ENCODE data around the gene NOVA2.
"Not testable (repeated sequence)": the region's sequence is repeated elsewhere in the genome, so short reads cannot be mapped to it uniquely, and the experiment has no call there.

The NOVA2 gene

DNA sequence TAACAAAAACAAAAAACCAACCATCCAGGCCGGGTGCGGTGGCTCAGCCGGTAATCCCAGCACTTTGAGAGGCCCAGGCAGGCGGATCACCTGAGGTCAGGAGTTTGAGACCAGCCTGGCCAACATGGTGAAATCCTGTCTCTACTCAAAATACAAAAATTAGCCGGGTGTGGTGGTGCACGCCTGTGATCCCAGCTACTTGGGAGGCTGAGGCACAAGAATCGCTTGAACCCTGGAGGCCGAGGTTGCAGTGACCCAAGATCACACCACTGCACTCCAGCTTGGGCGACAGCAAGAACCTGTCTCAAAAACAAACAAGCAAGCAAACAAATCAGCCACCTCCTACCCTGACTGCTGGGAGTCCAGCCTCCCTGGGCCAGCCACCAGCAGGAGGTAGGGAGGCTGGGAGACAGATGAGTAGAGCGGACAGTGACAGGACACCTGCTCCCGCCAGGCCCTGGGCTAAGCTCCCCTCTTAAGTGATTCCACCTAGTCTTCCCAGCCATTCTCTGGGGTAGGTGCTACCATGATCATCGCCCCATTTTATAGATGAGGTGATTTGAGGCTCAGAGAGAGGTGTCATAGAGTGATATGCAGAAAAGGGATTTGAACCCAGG is 77.6 kb downstream of the NOVA2 start:
- DNase-seq (ENCODE audit: low read depth in 3 of 3): not testable (repeated sequence)

DNA sequence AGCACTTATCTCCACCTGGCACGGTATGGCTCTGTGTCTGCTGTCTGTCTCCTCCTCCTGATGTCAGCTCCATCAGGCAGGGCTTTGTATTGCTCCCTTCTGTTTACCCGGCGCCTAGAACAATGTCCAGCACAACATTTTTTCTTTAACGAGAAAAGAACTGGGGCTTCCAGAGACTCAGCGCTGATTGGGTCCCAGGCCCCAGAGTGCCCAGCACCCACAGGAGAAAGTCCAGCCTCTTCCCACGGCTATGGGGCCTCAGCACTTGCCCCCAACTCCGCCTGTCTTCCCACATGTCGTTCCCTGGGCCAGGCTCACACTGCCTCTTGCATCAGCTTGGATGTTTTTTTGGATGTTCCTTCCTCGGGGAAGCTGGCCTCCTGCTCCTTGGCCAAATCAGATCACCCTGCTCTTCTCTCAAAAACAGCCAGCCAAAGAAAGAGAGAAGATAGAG is 78.1 kb downstream of the NOVA2 start:
- DNase-seq (ENCODE audit: low read depth in 3 of 3): no peak

DNA sequence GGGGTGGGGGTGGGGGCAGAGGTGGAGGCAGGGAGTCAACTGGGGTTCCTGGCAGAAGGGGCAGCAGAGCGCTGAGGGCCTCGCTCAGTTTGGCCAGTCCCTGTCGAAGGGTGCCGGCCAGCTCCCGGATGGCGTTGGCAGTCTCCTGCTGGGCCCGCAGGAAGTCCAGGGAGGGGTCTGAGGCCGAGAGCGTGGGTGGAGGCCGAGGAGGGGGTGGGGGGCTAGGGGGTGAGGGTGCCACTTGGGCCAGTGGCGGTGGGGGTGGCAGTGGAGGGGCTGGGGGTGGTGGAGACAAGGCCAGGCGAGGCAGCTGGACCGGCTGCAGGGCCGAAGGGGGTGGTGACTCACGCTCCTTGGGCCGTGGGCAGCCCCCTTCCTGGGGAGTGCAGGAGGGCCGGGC is 82.8 kb downstream of the NOVA2 start:
- DNase-seq (ENCODE audit: low read depth in 3 of 3): no peak

DNA sequence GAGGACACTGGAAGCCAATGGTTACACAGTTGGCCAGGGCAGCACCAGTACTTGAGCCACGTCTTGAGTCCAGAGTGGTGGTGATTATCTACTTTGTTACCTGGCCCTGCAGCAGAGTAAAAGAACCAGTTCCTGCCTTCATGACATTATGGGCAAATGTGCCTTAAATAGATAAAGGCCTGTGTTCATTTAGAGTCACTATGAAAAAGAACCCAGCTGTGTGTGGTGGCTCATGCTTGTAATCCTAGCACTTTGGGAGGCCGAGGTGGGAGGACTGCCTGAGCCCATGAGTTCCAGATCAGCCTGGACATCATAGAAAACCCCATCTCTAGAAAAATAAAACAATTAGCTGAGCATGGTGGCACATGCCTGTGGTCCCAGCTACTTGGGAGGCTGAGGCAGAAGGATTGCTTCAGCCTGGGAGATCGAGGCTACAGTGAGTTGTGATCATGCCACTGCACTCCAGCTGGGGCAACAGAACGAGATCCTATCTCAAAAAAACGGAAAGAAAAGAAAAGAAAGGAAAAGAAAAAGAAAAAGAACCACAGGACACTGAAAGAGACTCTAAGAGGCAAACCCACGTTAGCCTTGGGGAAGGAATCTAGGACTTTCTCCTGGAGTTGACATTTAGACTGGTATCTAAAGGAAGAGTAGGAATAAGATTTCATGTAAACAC is 84.3 kb downstream of the NOVA2 start:
- DNase-seq (ENCODE audit: low read depth in 3 of 3): no peak

DNA sequence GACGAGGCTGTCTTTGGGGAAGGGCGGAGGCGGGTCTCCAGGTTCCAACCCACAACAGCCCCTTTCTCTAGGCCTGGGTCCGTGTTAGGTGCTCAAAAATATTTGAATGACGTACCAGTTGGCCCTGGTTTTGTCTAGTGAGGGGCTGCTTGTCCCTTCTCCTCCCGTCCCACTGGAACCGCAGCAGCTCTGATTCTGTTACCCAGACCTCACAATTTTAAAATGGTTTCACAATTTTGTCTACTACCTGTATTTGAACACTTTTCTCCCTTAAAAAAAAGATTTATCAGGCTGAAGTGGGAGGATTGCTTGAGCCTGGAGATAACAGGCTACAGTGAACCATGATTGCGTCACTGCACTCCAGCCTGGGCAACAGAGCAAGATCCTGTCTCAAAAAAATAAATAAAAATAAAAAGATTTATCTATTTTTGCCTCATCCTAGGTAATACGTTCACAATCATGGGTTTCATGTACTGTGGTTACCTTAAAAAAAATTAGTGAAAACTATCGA is 86.4 kb downstream of the NOVA2 start:
- DNase-seq (ENCODE audit: low read depth in 3 of 3): no peak

DNA sequence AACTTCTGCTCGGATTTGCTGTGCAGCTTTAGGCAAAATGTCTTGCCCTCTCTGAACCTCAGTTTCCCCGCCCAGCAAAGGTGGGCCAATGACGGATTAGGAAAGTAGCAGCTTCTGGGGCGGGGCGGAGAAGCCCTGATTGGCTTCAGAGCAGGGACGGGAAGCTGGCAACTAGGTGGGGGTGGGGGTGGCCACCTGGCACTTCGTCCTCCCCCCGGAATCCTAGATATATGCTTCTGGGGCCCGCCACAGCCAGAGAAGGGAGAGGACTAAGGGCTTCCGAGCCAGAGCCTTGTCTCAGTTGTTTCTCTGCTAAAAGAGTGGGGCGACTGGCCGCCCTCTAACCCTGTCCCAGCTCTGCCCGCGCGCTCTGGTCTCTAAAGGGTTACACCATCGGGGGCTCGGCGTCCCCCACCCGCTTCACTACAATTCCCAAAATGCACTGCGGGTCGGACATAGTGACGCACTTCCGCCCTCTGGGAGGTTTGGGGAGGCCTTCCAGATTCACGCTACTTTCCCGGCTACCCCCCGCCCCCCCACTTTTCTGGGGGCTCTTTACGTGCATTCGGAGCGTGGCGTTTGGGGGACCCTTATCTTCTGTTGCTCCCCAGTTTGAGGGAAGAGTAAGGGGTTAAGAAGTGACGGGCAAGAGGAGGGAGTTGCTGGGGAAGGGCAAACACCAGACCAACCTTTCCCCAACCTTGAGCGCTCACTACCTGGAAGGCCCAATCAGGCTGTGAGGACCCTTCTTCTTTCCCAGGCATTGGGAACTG is 87.1 kb downstream of the NOVA2 start:
- DNase-seq (ENCODE audit: low read depth in 3 of 3): peak; percentile 76 to 88 (median 83)

DNA sequence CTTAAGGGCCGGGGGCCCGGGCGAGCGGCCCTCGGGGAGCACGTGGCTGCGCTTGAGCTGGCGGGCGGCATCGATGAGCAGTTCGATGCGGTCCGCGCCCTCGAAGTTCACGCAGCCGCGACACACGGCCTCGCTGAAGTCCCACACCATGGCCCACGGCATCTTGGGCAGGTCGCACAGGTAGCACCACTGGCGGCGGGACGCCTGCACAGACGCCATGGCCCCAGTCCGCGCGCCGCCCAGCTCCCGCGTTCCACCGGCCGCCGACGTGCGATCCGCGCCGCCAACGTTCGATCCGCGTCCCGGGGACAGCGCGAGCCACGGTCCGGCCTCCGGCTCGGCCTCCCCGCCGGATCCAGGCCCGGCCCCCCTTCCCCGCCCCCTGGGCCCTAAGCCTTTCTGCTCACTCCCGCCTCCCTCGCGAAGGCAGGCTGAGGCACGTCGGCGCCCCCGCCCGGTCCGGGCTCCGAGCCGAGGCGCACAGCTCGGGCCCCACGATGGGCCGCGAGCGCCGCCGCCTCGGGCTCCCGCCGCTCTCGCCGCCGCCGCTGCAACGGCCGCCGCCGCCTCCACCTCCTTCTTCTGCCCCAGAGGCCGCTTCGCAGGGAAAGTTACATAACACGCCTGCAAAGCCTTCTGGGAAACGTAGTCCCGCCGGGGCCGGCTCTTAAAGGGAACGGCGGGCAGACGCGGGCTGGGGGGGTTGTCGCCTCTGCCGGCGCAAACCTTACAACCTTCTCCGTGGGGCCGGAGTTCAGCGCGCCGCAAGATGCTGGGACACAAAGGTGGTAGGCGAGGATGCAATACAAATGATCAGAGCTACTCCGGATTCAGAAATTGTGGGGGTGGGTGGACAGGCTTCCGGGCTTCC is 87.9 kb downstream of the NOVA2 start, which contains the start of gene IRF2BP1:
Gene IRF2BP1 (minus strand): TSS at position 586 of the 871 bp plus-strand sequence. CDS start 367 bp downstream, at position 219.
- DNase-seq (ENCODE audit: low read depth in 3 of 3): peak; percentile 74 to 86 (median 86)

DNA sequence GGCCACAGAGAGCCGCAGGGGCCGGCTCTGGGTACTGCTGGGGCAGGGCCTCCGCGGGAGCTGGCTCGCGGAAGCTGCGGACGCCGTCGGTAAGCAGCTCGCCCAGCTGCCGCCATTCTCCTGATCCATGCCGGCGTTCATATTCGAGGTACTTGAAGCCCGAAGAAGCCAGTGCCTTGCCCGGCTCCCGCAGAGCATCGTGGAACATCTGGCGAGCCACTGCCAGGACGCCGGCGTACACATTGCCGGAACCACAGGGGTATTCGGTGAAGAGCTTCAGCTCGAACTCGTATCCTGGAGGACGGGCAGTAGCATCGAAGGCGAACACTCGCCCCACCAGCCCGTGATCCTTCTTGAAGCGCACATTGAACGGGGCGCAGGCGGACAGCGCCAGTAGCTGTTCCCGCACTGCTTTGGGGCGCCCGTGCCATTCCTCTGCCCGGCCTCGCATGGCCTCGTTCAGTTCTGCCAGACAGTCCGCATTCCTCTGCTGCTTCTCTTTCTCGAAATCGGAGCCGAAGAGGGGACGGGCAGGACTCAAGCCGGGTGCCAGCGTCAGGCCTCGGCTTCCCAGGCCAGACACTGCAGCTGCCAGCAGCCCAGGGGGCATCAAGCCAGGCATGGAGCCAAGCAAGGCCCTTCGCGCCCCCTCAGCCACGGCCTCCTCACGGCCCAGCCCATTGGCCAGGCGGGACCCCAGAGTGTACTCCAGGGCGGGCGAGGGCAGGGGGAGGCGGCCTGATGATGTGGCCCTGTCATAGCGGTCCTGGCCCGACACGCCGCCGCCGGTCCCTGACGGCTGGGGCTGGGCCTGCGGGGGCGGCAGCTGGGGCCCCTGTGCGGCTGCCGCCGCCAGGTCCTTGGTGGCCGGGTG is 88.7 kb downstream of the NOVA2 start:
- DNase-seq (ENCODE audit: low read depth in 3 of 3): peak in 1 of 3 experiments; percentile 19

DNA sequence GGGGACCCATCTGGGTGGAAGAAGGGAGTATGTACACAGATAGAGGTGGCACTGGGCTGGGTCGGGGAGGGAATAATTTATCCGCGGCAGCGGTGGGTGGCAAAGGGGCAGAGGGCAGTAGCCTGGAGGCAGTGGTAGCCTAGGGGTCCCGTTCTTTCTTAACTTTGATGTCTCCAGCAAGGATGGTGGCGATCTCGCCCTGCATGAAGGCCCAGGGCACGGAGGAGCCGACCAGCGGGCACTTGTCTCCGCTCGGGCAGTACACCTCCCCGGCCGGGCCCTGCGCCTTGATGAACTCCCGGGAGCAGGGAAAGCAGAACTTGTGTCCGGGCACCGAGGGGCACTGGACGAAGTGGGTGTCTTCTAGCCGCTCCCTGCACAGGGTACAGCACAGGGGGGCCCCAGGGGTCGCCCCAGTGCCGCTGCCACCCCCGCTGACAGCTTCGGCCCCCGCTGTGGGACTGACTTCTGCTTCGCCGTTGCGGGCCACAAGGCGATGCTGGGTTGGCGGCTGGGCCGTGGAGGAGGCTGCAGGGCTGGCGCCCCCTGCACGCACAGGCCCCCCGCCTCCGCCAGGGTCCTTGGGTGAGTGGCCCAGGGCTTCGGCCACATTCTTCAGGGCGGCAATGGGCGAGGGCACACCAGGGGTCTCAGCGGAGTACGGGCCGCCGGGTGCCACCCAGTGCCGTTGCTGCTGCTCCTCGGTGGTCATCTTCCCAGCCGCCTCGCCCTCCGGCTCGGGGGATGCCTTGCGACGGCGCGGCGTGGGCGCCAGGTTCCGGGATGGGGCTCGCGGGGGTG is 89.6 kb downstream of the NOVA2 start:
- no peak for DNase-seq (ENCODE audit: low read depth in 3 of 3)

Data from stimulated activated CD4-positive, alpha-beta T cell treated with anti-CD3 and anti-CD28 coated beads, TNF-alpha, amount 100 ng/mL, for 24 hours (primary cell).